ENCODE results near the gene ZDHHC11. TPM values are rescaled to one million over a fixed set of nuclear protein-coding genes. Genes with fewer than 3 reads are reported as not detected.

Gene ZDHHC11
- total and polyA plus RNA-seq, 2 experiments from 2014 or later, result 8.0 to 29.1 TPM

GRCh38 chr5:759111-759751 is 91.6 kb downstream of the ZDHHC11 start (continued):
- TF ChIP-seq, protein P1, sequence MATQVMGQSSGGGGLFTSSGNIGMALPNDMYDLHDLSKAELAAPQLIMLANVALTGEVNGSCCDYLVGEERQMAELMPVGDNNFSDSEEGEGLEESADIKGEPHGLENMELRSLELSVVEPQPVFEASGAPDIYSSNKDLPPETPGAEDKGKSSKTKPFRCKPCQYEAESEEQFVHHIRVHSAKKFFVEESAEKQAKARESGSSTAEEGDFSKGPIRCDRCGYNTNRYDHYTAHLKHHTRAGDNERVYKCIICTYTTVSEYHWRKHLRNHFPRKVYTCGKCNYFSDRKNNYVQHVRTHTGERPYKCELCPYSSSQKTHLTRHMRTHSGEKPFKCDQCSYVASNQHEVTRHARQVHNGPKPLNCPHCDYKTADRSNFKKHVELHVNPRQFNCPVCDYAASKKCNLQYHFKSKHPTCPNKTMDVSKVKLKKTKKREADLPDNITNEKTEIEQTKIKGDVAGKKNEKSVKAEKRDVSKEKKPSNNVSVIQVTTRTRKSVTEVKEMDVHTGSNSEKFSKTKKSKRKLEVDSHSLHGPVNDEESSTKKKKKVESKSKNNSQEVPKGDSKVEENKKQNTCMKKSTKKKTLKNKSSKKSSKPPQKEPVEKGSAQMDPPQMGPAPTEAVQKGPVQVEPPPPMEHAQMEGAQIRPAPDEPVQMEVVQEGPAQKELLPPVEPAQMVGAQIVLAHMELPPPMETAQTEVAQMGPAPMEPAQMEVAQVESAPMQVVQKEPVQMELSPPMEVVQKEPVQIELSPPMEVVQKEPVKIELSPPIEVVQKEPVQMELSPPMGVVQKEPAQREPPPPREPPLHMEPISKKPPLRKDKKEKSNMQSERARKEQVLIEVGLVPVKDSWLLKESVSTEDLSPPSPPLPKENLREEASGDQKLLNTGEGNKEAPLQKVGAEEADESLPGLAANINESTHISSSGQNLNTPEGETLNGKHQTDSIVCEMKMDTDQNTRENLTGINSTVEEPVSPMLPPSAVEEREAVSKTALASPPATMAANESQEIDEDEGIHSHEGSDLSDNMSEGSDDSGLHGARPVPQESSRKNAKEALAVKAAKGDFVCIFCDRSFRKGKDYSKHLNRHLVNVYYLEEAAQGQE (IDR thresholded peaks at IDR 0.05; ENCODE audit: unreplicated experiment), result no peak

GRCh38 chr5:758698-759053 is 92.1 kb downstream of the ZDHHC11 start:
- Mint-ChIP-seq H3K4me3 (no peak overlapping the region), H3K9me3 (peaks cover 6% of the 10 kb centered on the region; the same call in 2 of the 3 replicates), H3K4me1 (no peaks in the 10 kb centered on the region), H3K27ac (no peak overlapping the region), H3K27me3 (ENCODE audit: insufficient read depth, low read depth, poor library complexity) (peaks cover 18% of the 10 kb centered on the region), H3K36me3 (ENCODE audit: low read depth) (no peaks in the 10 kb centered on the region; the same call in 2 of the 3 replicates)
- ATAC-seq, result no peak
- Histone ChIP-seq H3K27me3 (ENCODE audit: insufficient read depth) (no peaks in the 10 kb centered on the region), H3K9me2 (ENCODE audit: insufficient read depth) (no peaks in the 10 kb centered on the region), H3K4me1 (ENCODE audit: insufficient read depth) (no peaks in the 10 kb centered on the region), H3K36me3 (ENCODE audit: insufficient read depth) (no peaks in the 10 kb centered on the region), H3K79me2 (replicated peaks; ENCODE audit: insufficient read depth) (no peaks in the 10 kb centered on the region), H3K4me2 (no peak overlapping the region), H2AFZ (no peak overlapping the region), H3K27ac (ENCODE audit: low read depth) (no peak overlapping the region), H4K20me1 (replicated peaks; ENCODE audit: insufficient read depth) (no peaks in the 10 kb centered on the region; the same call in 1 of the 2 replicates), H3F3A (replicated peaks; ENCODE audit: low read depth) (no peaks in the 10 kb centered on the region), H3K4me3 (no peak overlapping the region)
- TF ChIP-seq CTCF (conservative IDR thresholded peaks at IDR 0.05; ENCODE audit: low read depth in 2 of 2), result no peak
- TF ChIP-seq, protein P2, sequence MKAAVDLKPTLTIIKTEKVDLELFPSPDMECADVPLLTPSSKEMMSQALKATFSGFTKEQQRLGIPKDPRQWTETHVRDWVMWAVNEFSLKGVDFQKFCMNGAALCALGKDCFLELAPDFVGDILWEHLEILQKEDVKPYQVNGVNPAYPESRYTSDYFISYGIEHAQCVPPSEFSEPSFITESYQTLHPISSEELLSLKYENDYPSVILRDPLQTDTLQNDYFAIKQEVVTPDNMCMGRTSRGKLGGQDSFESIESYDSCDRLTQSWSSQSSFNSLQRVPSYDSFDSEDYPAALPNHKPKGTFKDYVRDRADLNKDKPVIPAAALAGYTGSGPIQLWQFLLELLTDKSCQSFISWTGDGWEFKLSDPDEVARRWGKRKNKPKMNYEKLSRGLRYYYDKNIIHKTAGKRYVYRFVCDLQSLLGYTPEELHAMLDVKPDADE (IDR thresholded peaks at IDR 0.05), result no peak
- DNase-seq (ENCODE audit: low spot score), result no peak

GRCh38 chr5:757931-758697 is 92.7 kb downstream of the ZDHHC11 start:
- H3K4me3 Mint-ChIP-seq, result no peak overlapping the region
- H4K20me1 ChIP-seq (replicated peaks; ENCODE audit: insufficient read depth), result no peaks in the 10 kb centered on the region; the same call in 1 of the 2 replicates
- H3K79me2 ChIP-seq (replicated peaks; ENCODE audit: insufficient read depth), result no peaks in the 10 kb centered on the region
- no peaks in the 10 kb centered on the region for H3K9me2 ChIP-seq (ENCODE audit: insufficient read depth)
- no peak overlapping the region for H3K27ac Mint-ChIP-seq
- ATAC-seq, result peak; percentile 23
- H3K4me1 Mint-ChIP-seq, result no peaks in the 10 kb centered on the region
- no peaks in the 10 kb centered on the region for H3K4me1 ChIP-seq (ENCODE audit: insufficient read depth)
- peaks cover 18% of the 10 kb centered on the region for H3K27me3 Mint-ChIP-seq (ENCODE audit: insufficient read depth, low read depth, poor library complexity)
- no peaks in the 10 kb centered on the region for H3K27me3 ChIP-seq (ENCODE audit: insufficient read depth)
- H3F3A ChIP-seq (replicated peaks; ENCODE audit: low read depth), result no peaks in the 10 kb centered on the region
- H3K4me2 ChIP-seq, result no peak overlapping the region
- no peaks in the 10 kb centered on the region; the same call in 2 of the 3 replicates for H3K36me3 Mint-ChIP-seq (ENCODE audit: low read depth)
- no peak overlapping the region for H3K4me3 ChIP-seq
- H2AFZ ChIP-seq, result no peak overlapping the region
- no peaks in the 10 kb centered on the region for H3K36me3 ChIP-seq (ENCODE audit: insufficient read depth)
- peaks cover under 1% of the 10 kb centered on the region; the same call in 1 of the 3 replicates for H3K9me3 Mint-ChIP-seq
- DNase-seq (ENCODE audit: low spot score), result no peak
- H3K27ac ChIP-seq (ENCODE audit: low read depth), result no peak overlapping the region
- TF ChIP-seq CTCF (conservative IDR thresholded peaks at IDR 0.05; ENCODE audit: low read depth in 2 of 2) (no peak), ZNF331 (CRISPR knock-in tag; IDR thresholded peaks at IDR 0.05; ENCODE audit: low read depth) (no peak), STAT1 (IDR thresholded peaks at IDR 0.05; ENCODE audit: unreplicated experiment) (no peak)
- TF ChIP-seq, protein P2 (IDR thresholded peaks at IDR 0.05), result no peak
